Left lung (tissue), 10 donors: ENCODE measurements around the gene SYT8. TPM values are rescaled to one million over a fixed set of nuclear protein-coding genes. Genes with fewer than 3 reads are reported as not detected.

ENCODE experiments used
- ATAC-seq: fragments of 200-7000 bp; cut with Tn5 transposase; one replicate; pipeline ENCODE4 v1.9.1; 2020; ENCODE audit warnings: moderate library complexity
- DNase-seq, 4 donors: peaks; one replicate each; pipeline ENCODE4 v3.0.0-alpha.2; 2013 to 2020
- H3K27ac ChIP-seq, 2 donors: fragments of 200-600 bp; sonication (generic) in 1 of 2; one replicate each; pipeline versions ENCODE4 v1.5.0 to v1.8.0; 2020 to 2021
- H3K27me3 ChIP-seq, 2 donors: fragments of 200-600 bp; sonication (generic) in 1 of 2; one replicate each; pipeline versions ENCODE4 v1.5.0 to v1.8.0; 2020 to 2021
- H3K36me3 ChIP-seq, 2 donors: fragments of 200-600 bp; sonication (generic) in 1 of 2; one replicate each; pipeline versions ENCODE4 v1.5.0 to v1.8.0; 2020 to 2021
- H3K4me1 ChIP-seq, 2 donors: fragments of 200-600 bp; one replicate each; pipeline ENCODE4 v1.8.0; 2021
- H3K4me3 ChIP-seq, 2 donors: fragments of 200-600 bp; sonication (generic) in 1 of 2; one replicate each; pipeline versions ENCODE4 v1.5.0 to v1.8.0; 2020 to 2021; ENCODE audit warnings: mild to moderate bottlenecking in 1 of 2
- H3K9me3 ChIP-seq, 2 donors: fragments of 200-600 bp; sonication (generic) in 1 of 2; one replicate each; pipeline versions ENCODE4 v1.5.0 to v1.8.0; 2020 to 2021
- CTCF ChIP-seq, 2 donors: fragments of 200-600 bp; sonication (generic) in 1 of 2; IDR thresholded peaks; one replicate each; pipeline versions ENCODE4 v1.5.0 to v1.8.0; 2021; ENCODE audit warnings: antibody characterized with exemption in 2 of 2
- intact Hi-C, 2 donors: fragments of 100-400 bp; cut with DNase I; formaldehyde crosslinking; loops; one replicate each; pipeline versions ENCODE4 v1.11.2 to v1.14.2; 2022
- polyA plus RNA-seq, 6 donors: library from polyadenylated mRNA; unstranded; fragments of 120-200 nt; gene quantifications; one replicate each; pipeline ENCODE4 v1.2.1, GENCODE V29; 2013; ENCODE audit not compliant: insufficient read length in 6 of 6
- total RNA-seq, 2 donors: library from RNA; stranded (reverse); fragmentation: NEBNext Ultra II Directional; extraction: Animal tissue kit (Norgen Biotek cat#: 25700); gene quantifications; one replicate each; pipeline ENCODE4 v1.2.1, GENCODE V29; 2021
- donor health status: DM: no; HTN: yes; CAD: no.
- donor health status: DM: no; HTN: no; CAD: no.

SYT8 gene
- total and polyA plus RNA-seq, 8 donors, result 0.21 to 8.8 (median 1.1) TPM

- TF ChIP-seq CTCF (IDR thresholded peaks at IDR 0.05), result no peak
- H3K9me3 ChIP-seq, result no peaks in the 10 kb centered on the region
- DNase-seq (peak in 1 of 4 donors; percentile 55), ATAC-seq (no peak)
- H3K4me3 ChIP-seq, result no peak overlapping the region
- no peaks in the 10 kb centered on the region for H3K27me3 ChIP-seq
- intact Hi-C loops, result no loop called here
- peaks cover 0 to 63% of the 10 kb centered on the region in 2 donors for H3K4me1 ChIP-seq
- H3K36me3 ChIP-seq, result no peaks in the 10 kb centered on the region
- H3K27ac ChIP-seq, result no peak overlapping the region
Observed at GRCh38 chr11:1857064-1857463, 22.3 kb downstream of the SYT8 start.

- Histone ChIP-seq H3K27ac (no peak overlapping the region), H3K9me3 (no peaks in the 10 kb centered on the region), H3K36me3 (no peaks in the 10 kb centered on the region), H3K4me3 (no peak overlapping the region), H3K27me3 (no peaks in the 10 kb centered on the region), H3K4me1 (peaks cover 1 to 64% of the 10 kb centered on the region in 2 donors)
- DNase-seq (peak in 1 of 4 donors; percentile 81), ATAC-seq (no peak)
- no peak for TF ChIP-seq CTCF (IDR thresholded peaks at IDR 0.05)
- intact Hi-C loops, result no loop called here
Observed at GRCh38 chr11:1858154-1858553, 23.4 kb downstream of the SYT8 start.

GRCh38 chr11:1858576-1858975, 23.8 kb downstream of the SYT8 start:
- intact Hi-C loops, result no loop called here
- no peak for TF ChIP-seq CTCF (IDR thresholded peaks at IDR 0.05)
- Histone ChIP-seq H3K27me3 (no peaks in the 10 kb centered on the region), H3K4me3 (no peak overlapping the region), H3K27ac (no peak overlapping the region), H3K36me3 (no peaks in the 10 kb centered on the region), H3K4me1 (peaks cover 4 to 64% of the 10 kb centered on the region in 2 donors), H3K9me3 (no peaks in the 10 kb centered on the region)
- peak in 1 of 4 donors; percentile 45 for DNase-seq
- no peak for ATAC-seq

GRCh38 chr11:1859004-1859403, 24.2 kb downstream of the SYT8 start:
- peaks cover 6 to 65% of the 10 kb centered on the region in 2 donors for H3K4me1 ChIP-seq
- no peaks in the 10 kb centered on the region for H3K27me3 ChIP-seq
- no peaks in the 10 kb centered on the region for H3K36me3 ChIP-seq
- no peaks in the 10 kb centered on the region for H3K9me3 ChIP-seq
- DNase-seq (no peak), ATAC-seq (no peak)
- no peak overlapping the region for H3K4me3 ChIP-seq
- no peak for TF ChIP-seq CTCF (IDR thresholded peaks at IDR 0.05)
- intact Hi-C loops, result no loop called here
- no peak overlapping the region for H3K27ac ChIP-seq

- intact Hi-C loops, result no loop called here
- no peak for ATAC-seq
- DNase-seq, result no peak
Observed at GRCh38 chr11:1860108-1860507, 25.3 kb downstream of the SYT8 start.

More at GRCh38 chr11:1860108-1860507, 25.3 kb downstream of the SYT8 start:
- H3K4me3 ChIP-seq, result no peak overlapping the region
- H3K27ac ChIP-seq, result no peak overlapping the region
- no peak for TF ChIP-seq CTCF (IDR thresholded peaks at IDR 0.05)
- peaks cover 13 to 65% of the 10 kb centered on the region in 2 donors for H3K4me1 ChIP-seq
- H3K9me3 ChIP-seq, result no peaks in the 10 kb centered on the region
- H3K27me3 ChIP-seq, result no peaks in the 10 kb centered on the region
- no peaks in the 10 kb centered on the region for H3K36me3 ChIP-seq
